ENCODE data around the gene CPA2. TPM values are rescaled to one million over a fixed set of nuclear protein-coding genes. Genes with fewer than 3 reads are reported as not detected.
A peak's percentile ranks its signal among the peaks of the same experiment; 100 is the strongest.
"Not testable (repeated sequence)": the region's sequence is repeated elsewhere in the genome, so short reads cannot be mapped to it uniquely, and the experiment has no call there.

Gene CPA2
- total RNA-seq, 1 donor from 2014 or later = 1.2 TPM

DNA sequence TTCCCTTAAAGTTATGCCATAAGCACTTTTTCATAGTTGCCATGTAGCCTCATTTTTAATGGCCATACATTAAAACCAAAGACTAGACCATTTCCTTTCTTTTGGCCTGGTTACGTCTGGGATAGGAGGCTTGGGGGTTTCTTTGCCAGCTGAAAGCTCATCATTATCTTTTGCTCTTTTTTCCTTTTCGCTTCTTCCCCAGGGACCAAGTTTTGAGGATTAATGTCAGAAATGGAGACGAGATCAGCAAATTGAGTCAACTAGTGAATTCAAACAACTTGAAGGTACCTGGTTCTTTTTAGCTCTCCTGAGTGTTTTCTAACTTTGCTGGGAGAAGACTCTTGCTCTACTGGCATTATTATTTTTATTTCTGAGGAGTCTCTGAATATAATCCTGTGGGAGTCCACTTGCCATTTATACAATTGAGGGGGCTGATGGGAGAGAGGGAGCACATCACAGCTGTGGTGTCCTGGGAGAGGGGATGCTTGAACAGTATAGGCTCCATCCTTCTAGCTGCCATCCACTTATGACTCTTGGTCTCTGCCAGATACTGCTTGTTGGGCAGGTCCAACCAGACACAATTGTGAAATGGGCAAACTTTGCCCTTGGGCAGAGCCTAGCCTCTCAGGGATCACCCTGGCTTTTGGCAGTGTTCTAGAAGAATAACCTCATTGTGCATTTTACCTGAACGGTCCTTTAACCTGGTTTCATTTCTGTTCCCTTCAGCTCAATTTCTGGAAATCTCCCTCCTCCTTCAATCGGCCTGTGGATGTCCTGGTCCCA, 32.1 kb downstream of the CPA2 start:
- intact Hi-C loops (cut with DNase I) = no loop called here

GRCh38 chr7:130299866-130300265, 33.2 kb downstream of the CPA2 start:
- intact Hi-C loops (cut with DNase I) = no loop called here
- DNase-seq (ENCODE audit: low spot score) = no peak
- no peak for ATAC-seq

More for the DNA sequence above, 32.1 kb downstream of the CPA2 start:
- DNase-seq (ENCODE audit: low spot score) (no peak), ATAC-seq (no peak)

DNA sequence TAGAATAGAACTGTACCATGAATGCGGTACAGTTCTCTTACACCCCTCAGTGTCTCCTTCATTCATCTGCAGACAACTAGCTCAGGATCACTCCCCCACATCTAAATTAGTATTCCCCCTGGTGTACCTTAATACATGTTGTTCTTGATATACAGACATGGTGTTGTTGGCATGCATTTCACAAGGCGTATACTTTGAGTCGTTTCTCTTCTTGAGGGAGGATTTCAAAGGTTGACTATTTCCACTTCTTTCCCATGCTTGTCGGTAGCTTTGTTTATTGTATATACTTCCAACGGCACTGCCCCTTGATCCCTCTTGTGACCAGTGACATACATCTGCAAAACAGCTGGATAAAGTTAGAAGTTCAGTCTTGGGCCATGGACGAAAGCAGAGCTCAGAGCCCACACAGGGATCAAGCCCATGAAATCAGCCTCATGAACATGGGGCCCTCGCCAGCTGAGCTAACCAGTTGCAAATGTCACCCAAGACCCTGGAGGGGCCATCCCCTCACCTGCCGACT, 34.9 kb downstream of the CPA2 start:
- no peak for DNase-seq (ENCODE audit: low spot score)
- no peak for ATAC-seq
- intact Hi-C loops (cut with DNase I) = no loop called here

DNA sequence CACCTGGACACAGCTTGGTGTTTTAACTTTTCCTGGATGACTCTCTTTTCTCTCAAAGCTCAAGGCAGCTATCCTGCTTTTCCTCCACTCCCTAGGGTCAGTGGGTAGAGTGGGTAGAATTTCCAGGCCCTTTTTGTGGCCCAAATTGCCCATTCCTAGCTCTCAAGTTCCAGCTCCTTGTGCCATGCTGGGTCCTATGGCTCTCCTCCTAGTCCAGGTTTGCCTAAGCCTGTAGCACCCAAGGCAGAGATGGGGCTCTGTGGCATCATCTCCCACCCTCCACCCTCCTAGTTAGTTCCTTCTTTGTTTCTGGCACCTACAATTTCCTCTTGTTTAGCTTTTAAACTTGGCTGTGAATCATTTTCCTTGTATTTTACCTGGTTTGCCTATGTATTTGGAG, 36.0 kb downstream of the CPA2 start:
- intact Hi-C loops (cut with DNase I) = no loop called here
- DNase-seq (ENCODE audit: low spot score) (no peak), ATAC-seq (no peak)

DNA sequence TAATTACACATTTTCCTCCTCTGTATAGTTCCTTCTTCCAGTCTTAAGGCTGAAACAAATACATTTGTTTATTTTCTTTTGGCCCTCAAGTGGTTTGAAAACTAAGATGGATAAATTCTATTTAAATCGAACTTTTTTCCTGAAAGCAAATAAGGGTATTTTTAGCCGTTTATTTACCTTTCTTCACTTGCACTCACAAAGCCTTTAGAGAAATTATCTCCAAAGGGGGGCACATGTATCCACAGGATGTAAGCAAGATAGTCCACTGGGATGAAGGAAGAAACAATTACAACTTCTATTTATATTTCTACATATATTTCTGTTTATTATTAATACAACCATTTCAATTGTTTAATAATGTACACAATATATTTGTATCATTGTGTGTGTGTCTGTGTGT, 36.5 kb downstream of the CPA2 start:
- ATAC-seq = no peak
- intact Hi-C loops (cut with DNase I) = no loop called here
- no peak for DNase-seq (ENCODE audit: low spot score)

DNA sequence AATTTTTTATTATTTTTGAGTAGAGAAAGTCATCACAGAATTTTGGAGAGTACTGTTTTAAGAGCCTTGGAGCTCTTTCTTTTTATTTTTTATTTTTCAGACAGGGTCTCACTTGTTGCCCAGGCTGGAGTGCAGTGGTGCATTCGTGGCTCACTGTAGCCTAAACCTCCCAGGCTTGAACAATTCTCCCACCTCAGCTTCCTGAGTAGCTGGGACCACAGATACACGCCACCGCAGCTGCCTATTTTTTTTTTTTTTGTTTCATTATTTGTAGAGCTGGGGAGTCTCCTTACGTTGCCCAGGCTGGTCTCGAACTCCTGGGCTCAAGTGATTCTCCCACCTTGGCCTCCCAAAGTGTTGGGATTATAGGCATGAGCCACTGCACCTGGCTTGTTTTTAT, 36.9 kb downstream of the CPA2 start:
- no peak for ATAC-seq
- intact Hi-C loops (cut with DNase I) = no loop called here
- DNase-seq (ENCODE audit: low spot score) = no peak

DNA sequence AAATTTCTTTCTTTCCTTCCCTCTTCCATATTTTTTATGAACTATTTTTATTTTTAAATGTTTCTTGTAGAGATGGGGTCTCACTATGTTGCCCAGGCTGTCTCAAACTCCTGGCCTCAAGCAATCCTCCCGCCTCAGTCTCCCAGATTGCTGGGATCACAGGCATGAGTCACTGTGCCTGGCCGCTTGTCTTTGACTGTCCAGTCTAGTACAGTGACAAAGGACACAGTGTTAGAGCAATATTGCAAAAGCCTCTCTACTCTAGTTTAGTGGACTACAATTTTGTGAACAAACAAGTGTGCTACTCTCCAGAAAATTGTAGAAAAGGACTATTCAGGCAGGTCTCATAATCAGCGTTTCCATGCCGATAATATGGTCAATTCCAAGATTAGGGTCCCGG, 37.3 kb downstream of the CPA2 start:
- intact Hi-C loops (cut with DNase I) = no loop called here
- ATAC-seq (no peak), DNase-seq (ENCODE audit: low spot score) (no peak)

DNA sequence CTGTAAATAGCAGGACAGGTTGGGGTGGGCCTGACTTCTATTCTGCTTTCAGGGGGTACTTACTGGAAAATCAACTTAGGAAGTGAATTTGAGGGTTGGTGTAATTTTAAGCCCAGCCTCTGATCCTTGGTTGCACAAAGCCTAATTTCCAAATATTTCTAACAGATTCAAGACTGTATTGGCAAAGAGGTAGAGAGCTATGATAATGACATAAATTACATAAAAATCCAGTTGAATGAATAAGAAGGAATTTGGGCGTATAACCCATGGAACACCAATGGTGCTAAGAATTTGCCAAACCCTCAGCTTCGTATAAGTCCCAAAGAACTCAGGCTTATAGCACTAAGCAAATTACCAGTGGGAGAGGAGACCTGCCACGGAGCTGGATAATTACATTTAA, 38.2 kb downstream of the CPA2 start:
- DNase-seq (ENCODE audit: low spot score) = no peak
- ATAC-seq = no peak
- intact Hi-C loops (cut with DNase I) = loop anchor here (5.0 kb wide), 1 partner anchor 533 kb away; no protein-coding TSS in a partner anchor

GRCh38 chr7:130305433-130306042, 38.9 kb downstream of the CPA2 start:
- ATAC-seq = no peak
- no peak for DNase-seq (ENCODE audit: low spot score)
- intact Hi-C loops (cut with DNase I) = loop anchor here (5.0 kb wide), 1 partner anchor 533 kb away; no protein-coding TSS in a partner anchor

- ATAC-seq = no peak
- DNase-seq (ENCODE audit: low spot score) = no peak
- intact Hi-C loops (cut with DNase I) = loop anchor here (5.0 kb wide), 1 partner anchor 538 kb away; no protein-coding TSS in a partner anchor
Measured at GRCh38 chr7:130309986-130310385, 43.3 kb downstream of the CPA2 start.

- no peak for ATAC-seq
- DNase-seq (ENCODE audit: low spot score) = no peak
- intact Hi-C loops (cut with DNase I) = no loop called here
Measured at GRCh38 chr7:130314305-130314704, 47.6 kb downstream of the CPA2 start.

DNA sequence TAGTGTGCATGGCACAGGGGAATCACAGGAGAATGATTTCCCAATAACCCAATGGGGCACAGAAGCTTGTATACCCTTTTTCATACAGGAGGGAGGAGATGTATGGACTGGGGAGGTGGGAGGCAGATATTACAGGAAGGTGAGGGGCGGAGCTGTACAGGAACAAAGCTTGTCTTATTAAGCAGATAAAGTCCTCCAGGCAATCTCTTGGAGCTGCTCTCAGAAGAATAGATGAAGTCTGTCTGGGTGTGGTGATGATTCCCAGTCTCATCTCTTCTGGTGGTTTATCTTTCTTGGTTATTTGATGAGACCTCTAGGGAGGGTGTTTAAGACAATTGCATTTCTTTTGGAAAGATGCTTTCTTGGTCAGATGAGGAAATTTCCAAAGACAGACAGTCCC, 52.9 kb downstream of the CPA2 start:
- intact Hi-C loops (cut with DNase I) = no loop called here
- ATAC-seq = no peak
- DNase-seq (ENCODE audit: low spot score) = no peak

DNA sequence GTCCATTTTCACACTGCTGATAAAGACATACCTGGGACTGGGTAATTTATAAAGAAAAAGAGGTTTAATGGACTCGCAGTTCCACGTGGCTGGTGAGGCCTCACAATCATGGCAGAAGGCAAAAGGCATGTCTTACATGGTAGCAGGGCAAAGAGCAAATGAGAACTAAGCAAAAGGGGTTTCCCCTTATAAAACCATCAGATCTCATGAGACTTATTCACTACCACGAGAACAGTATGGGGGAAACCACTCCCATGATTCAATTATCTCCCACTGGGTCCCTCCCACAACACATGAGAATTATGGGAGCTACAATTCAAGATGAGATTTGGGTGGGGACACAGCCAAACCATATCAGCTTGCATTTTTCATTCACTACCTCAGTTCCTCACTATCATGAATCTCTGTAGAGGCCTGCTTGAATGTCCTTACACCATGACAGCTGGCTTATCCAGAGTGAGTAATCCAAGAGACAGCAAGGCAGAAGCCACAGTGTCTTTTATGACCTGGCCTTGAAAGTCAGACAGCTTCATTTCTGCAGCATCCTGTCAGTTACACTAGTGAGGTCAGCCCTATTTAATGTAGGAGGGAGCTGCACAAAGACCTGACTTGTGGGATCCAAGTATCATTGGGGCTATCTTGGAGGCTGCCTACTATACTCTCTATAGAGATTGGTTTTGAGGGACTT, 55.0 kb downstream of the CPA2 start:
- ATAC-seq; intact Hi-C loops (cut with DNase I); DNase-seq (ENCODE audit: low spot score): not testable (repeated sequence)

DNA sequence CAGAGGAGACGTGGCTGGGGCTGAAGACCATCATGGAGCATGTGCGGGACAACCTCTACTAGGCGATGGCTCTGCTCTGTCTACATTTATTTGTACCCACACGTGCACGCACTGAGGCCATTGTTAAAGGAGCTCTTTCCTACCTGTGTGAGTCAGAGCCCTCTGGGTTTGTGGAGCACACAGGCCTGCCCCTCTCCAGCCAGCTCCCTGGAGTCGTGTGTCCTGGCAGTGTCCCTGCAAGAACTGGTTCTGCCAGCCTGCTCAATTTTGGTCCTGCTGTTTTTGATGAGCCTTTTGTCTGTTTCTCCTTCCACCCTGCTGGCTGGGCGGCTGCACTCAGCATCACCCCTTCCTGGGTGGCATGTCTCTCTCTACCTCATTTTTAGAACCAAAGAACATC, 56.0 kb downstream of the CPA2 start:
- ATAC-seq = no peak
- intact Hi-C loops (cut with DNase I) = no loop called here
- DNase-seq (ENCODE audit: low spot score) = no peak

- ATAC-seq (no peak), DNase-seq (ENCODE audit: low spot score) (no peak)
- intact Hi-C loops (cut with DNase I) = no loop called here
Measured at GRCh38 chr7:130324306-130324943, 57.8 kb downstream of the CPA2 start.

- intact Hi-C loops (cut with DNase I) = no loop called here
- ATAC-seq = no peak
Measured at GRCh38 chr7:130329681-130330080, 63.0 kb downstream of the CPA2 start.

GRCh38 chr7:130332259-130333053, 65.8 kb downstream of the CPA2 start:
- ATAC-seq (no peak), DNase-seq (ENCODE audit: low spot score) (no peak)
- intact Hi-C loops (cut with DNase I) = no loop called here

More at GRCh38 chr7:130329681-130330080, 63.0 kb downstream of the CPA2 start:
- DNase-seq (ENCODE audit: low spot score) = no peak

DNA sequence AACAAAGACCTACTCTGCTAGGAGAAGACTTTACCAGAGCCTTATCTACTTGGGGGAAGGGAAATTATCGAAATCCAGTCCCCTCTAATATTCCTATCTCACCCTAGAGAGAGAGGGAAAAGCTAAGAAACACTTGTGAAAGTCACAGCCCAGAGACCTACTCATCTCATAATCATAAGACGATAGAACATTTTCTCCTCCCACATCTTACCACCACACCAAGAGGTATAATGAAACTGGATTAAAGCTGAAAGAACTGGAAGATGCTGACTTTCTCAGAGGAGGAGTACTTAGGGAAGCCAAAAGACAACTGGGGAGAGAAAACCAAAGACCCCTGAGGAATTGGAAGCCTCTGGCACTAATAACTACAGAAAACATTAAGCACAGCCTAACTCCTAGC, 67.2 kb downstream of the CPA2 start:
- no peak for DNase-seq (ENCODE audit: low spot score)
- peak; percentile 53 for ATAC-seq
- intact Hi-C loops (cut with DNase I) = no loop called here

DNA sequence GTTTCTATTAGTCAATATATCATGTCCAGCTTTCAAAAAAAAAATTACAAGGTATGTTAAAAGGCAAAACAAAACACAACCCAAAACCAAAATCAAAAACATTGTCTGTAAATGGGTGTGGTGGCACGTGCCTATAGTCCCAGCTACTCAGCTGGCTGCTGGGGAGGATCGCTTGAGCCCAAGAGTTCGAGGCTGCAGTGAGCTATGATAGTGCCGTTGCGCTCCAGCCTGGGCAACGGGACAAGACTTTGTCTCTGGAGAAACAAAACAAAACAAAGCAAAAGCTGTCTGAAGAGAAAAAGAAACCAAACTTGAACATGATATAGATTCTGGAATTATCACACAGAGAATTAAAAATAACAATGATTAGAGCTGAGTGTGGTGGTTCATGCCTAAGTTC, 67.6 kb downstream of the CPA2 start:
- ATAC-seq (peak; percentile 72), DNase-seq (ENCODE audit: low spot score) (no peak)
- intact Hi-C loops (cut with DNase I) = no loop called here
